ENCODE measurements around the gene LAT.
"Not testable (repeated sequence)": the region's sequence is repeated elsewhere in the genome, so short reads cannot be mapped to it uniquely, and the experiment has no call there.

Gene LAT

GRCh38 chr16:28999577-28999976, 14.7 kb downstream of the LAT start:
- H3K27me3 ChIP-seq (ENCODE audit: insufficient read depth, poor library complexity, severe bottlenecking), result no peaks in the 10 kb centered on the region
- DNase-seq (ENCODE audit: low read depth in 1 of 2, low spot score in 1 of 2), result no peak
- no peak overlapping the region for H3K27ac ChIP-seq (replicated peaks)
- H3K4me3 ChIP-seq (replicated peaks; ENCODE audit: insufficient read depth, low read length), result no peak overlapping the region
- TF ChIP-seq SPI1 (IDR thresholded peaks at IDR 0.05; ENCODE audit: borderline replicate concordance, low read depth), result no peak
- TF ChIP-seq POLR2AphosphoS5 (IDR thresholded peaks at IDR 0.05; ENCODE audit: low read depth), result no peak
- TF ChIP-seq GABPA (IDR thresholded peaks at IDR 0.05; ENCODE audit: low read depth), result no peak
- no peak for TF ChIP-seq REST (IDR thresholded peaks at IDR 0.05; ENCODE audit: insufficient replicate concordance, low read depth)
- no peak for TF ChIP-seq CTCF (IDR thresholded peaks at IDR 0.05; ENCODE audit: insufficient read depth, low read length)

- no peak for DNase-seq (ENCODE audit: low read depth in 1 of 2, low spot score in 1 of 2)
- no peaks in the 10 kb centered on the region for H3K27me3 ChIP-seq (ENCODE audit: insufficient read depth, poor library complexity, severe bottlenecking)
- H3K4me3 ChIP-seq (replicated peaks; ENCODE audit: insufficient read depth, low read length), result no peak overlapping the region
- no peak overlapping the region for H3K27ac ChIP-seq (replicated peaks)
- TF ChIP-seq SPI1 (IDR thresholded peaks at IDR 0.05; ENCODE audit: borderline replicate concordance, low read depth), result no peak
- TF ChIP-seq REST (IDR thresholded peaks at IDR 0.05; ENCODE audit: insufficient replicate concordance, low read depth), result no peak
- no peak for TF ChIP-seq GABPA (IDR thresholded peaks at IDR 0.05; ENCODE audit: low read depth)
- no peak for TF ChIP-seq CTCF (IDR thresholded peaks at IDR 0.05; ENCODE audit: insufficient read depth, low read length)
- TF ChIP-seq POLR2AphosphoS5 (IDR thresholded peaks at IDR 0.05; ENCODE audit: low read depth), result no peak
Observed at GRCh38 chr16:29000019-29000418, 15.2 kb downstream of the LAT start.

GRCh38 chr16:29004496-29005139, 19.8 kb downstream of the LAT start:
- H3K27me3 ChIP-seq (ENCODE audit: insufficient read depth, poor library complexity, severe bottlenecking); H3K27ac ChIP-seq (replicated peaks); H3K4me3 ChIP-seq (replicated peaks; ENCODE audit: insufficient read depth, low read length); DNase-seq (ENCODE audit: low read depth in 1 of 2, low spot score in 1 of 2): not testable (repeated sequence)

GRCh38 chr16:29007730-29008593, 23.1 kb downstream of the LAT start:
- no peak overlapping the region for H3K27ac ChIP-seq (replicated peaks)
- peak in 1 of 2 experiments; percentile 60 for DNase-seq (ENCODE audit: low read depth in 1 of 2, low spot score in 1 of 2)
- TF ChIP-seq SPI1 (IDR thresholded peaks at IDR 0.05; ENCODE audit: borderline replicate concordance, low read depth) (peak; percentile 32; the same call in 1 of the 2 replicates), GABPA (IDR thresholded peaks at IDR 0.05; ENCODE audit: low read depth) (no peak)
- no peaks in the 10 kb centered on the region for H3K27me3 ChIP-seq (ENCODE audit: insufficient read depth, poor library complexity, severe bottlenecking)
- no peak overlapping the region for H3K4me3 ChIP-seq (replicated peaks; ENCODE audit: insufficient read depth, low read length)

All from HL-60 (cell line).